Measurements from ENCODE around the gene LIFR.

- TF ChIP-seq CTCF (IDR thresholded peaks at IDR 0.05), result no peak
- no peak for TF ChIP-seq POLR2A (IDR thresholded peaks at IDR 0.05)
- TF ChIP-seq POLR2AphosphoS5 (IDR thresholded peaks at IDR 0.05), result peak; percentile 85
These were observed 92.6 kb downstream of the LIFR start for GRCh38 chr5:38463634-38464521.
